OCI-LY1 (cell line): ENCODE results near the gene SLC24A3.

ENCODE experiments used
- CTCF ChIP-seq: fragments of 200-600 bp; sonication (generic), shearing (Covaris generic); IDR thresholded peaks from 2 replicates; pipeline ENCODE4 v1.5.1; 2017; ENCODE audit warnings: mild to moderate bottlenecking, antibody characterized with exemption, low read length, moderate library complexity, mixed read lengths
- EZH2 ChIP-seq: fragments of 200-600 bp; sonication (generic), shearing (Covaris generic); IDR thresholded peaks from 2 replicates; pipeline ENCODE4 v1.8.0; 2017; ENCODE audit warnings: borderline replicate concordance, mixed run types, mild to moderate bottlenecking, antibody characterized with exemption, low read length, moderate library complexity, mixed read lengths

DNA sequence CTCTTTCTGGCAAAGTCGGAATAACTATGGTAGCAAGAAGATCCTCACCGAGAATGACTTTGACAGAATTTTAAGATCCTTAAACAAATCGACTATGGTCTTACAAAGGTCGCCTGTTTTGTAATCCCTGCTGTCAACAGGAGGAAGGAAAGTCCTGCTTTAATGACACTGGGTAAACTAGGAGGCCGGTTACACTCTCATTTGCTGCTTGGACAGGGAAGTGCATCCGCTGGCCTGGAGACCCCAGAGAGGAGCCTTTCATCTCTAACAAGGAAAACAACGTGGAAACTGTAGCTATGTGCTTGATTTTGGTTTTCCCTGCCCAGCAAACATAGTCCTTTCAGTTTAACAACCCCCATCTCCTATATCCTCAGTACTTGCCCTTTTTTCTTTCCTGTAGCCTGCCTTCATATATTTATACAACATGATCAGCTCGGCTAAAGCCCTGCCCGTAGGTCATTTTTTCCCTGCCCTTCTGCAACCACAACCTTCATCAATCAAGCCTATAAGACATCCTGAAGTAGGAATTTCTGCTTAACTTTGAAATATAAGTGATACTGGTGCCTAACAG, 448.5 kb downstream of the SLC24A3 start:
- TF ChIP-seq CTCF = no peak
- TF ChIP-seq EZH2 = no peak
